ENCODE data around the gene SRP54. TPM values are rescaled to one million over a fixed set of nuclear protein-coding genes. Genes with fewer than 3 reads are reported as not detected.

Gene SRP54
- total RNA-seq = 57.8 and 71.5 TPM in 2 replicates
- 74.9 and 93.9 TPM in 2 replicates for polyA plus RNA-seq
- polyA plus RNA-seq (2012) = 55.2 and 62.0 TPM in 2 replicates
- 15.5 and 19.9 TPM in 2 replicates for polyA minus RNA-seq (ENCODE audit: low replicate concordance)

- H3K4me2 ChIP-seq (ENCODE audit: extremely low read depth, insufficient read depth, low read length) = peak within 1 kb of the TSS; percentile 100
Observed at GRCh38 chr14:34982421-34983147, at the start of gene SRP54. TSS of gene SRP54 (plus strand) at chr14:34982992. CDS start at chr14:34996710, 13,718 bp downstream.

GRCh38 chr14:34933301-34933700 is 49.5 kb upstream of the SRP54 start:
- DNase-seq (ENCODE audit: low read depth in 2 of 2) = peak in 1 of 2 donors; percentile 6
- H3K79me2 ChIP-seq (ENCODE audit: control insufficient read depth, insufficient read depth, low read length) = no peaks in the 10 kb centered on the region
- TF ChIP-seq EZH2 (IDR thresholded peaks at IDR 0.05; ENCODE audit: low read length, missing control alignments) (no peak), CTCF (conservative IDR thresholded peaks at IDR 0.05 in 1 of 2, IDR thresholded peaks at IDR 0.05 in 1 of 2; ENCODE audit: low read depth in 1 of 2, low read length in 2 of 2) (no peak)

More at GRCh38 chr14:34982421-34983147, at the start of gene SRP54:
- H3K9me3 ChIP-seq (ENCODE audit: control insufficient read depth, insufficient read depth, low read depth, low read length) = no peaks in the 10 kb centered on the region
- H3K4me3 ChIP-seq (replicated peaks in 1 of 4; ENCODE audit: control extremely low read depth in 1 of 4, insufficient read depth in 1 of 4, low read depth in 3 of 4, low read length in 4 of 4) = peak within 1 kb of the TSS; percentile 66 to 97 (median 82)
- no peaks in the 10 kb centered on the region for H3K36me3 ChIP-seq (ENCODE audit: control insufficient read depth, insufficient read depth, low read length)
- H3K9ac ChIP-seq (ENCODE audit: insufficient read depth, low read length) = peak within 1 kb of the TSS; percentile 84
- peak within 1 kb of the TSS; percentile 95 for H2AFZ ChIP-seq (ENCODE audit: low read length)
- DNase-seq (ENCODE audit: low read depth in 2 of 2) = peak; percentile 96 to 98
- no peaks in the 10 kb centered on the region for H3K27me3 ChIP-seq (ENCODE audit: control insufficient read depth, insufficient read depth, low read length)
- peaks cover 59% of the 10 kb centered on the region for H3K79me2 ChIP-seq (ENCODE audit: control insufficient read depth, insufficient read depth, low read length)
- H4K20me1 ChIP-seq (ENCODE audit: control insufficient read depth, extremely low read depth, insufficient read depth, low read length) = no peaks in the 10 kb centered on the region
- TF ChIP-seq EZH2 (IDR thresholded peaks at IDR 0.05; ENCODE audit: low read length, missing control alignments) = no peak
- peak in 1 of 2 donors; percentile 21 for TF ChIP-seq CTCF (conservative IDR thresholded peaks at IDR 0.05 in 1 of 2, IDR thresholded peaks at IDR 0.05 in 1 of 2; ENCODE audit: low read depth in 1 of 2, low read length in 2 of 2)
- peaks cover 3% of the 10 kb centered on the region for H3K4me1 ChIP-seq (ENCODE audit: control insufficient read depth, extremely low read depth, insufficient read depth, low read length)
- H3K27ac ChIP-seq (ENCODE audit: insufficient read depth, low read length) = peak within 1 kb of the TSS; percentile 95

GRCh38 chr14:34935488-34935887 is 47.3 kb upstream of the SRP54 start:
- Histone ChIP-seq H3K27ac (ENCODE audit: insufficient read depth, low read length) (no peak overlapping the region), H3K27me3 (ENCODE audit: control insufficient read depth, insufficient read depth, low read length) (no peaks in the 10 kb centered on the region), H3K4me1 (ENCODE audit: control insufficient read depth, extremely low read depth, insufficient read depth, low read length) (no peaks in the 10 kb centered on the region), H3K4me3 (replicated peaks in 1 of 4; ENCODE audit: control extremely low read depth in 1 of 4, insufficient read depth in 1 of 4, low read depth in 3 of 4, low read length in 4 of 4) (no peak overlapping the region), H3K79me2 (ENCODE audit: control insufficient read depth, insufficient read depth, low read length) (no peaks in the 10 kb centered on the region), H3K36me3 (ENCODE audit: control insufficient read depth, insufficient read depth, low read length) (no peaks in the 10 kb centered on the region), H2AFZ (ENCODE audit: low read length) (no peak overlapping the region), H3K9me3 (ENCODE audit: control insufficient read depth, insufficient read depth, low read depth, low read length) (no peaks in the 10 kb centered on the region), H3K4me2 (ENCODE audit: extremely low read depth, insufficient read depth, low read length) (no peak overlapping the region), H3K9ac (ENCODE audit: insufficient read depth, low read length) (no peak overlapping the region), H4K20me1 (ENCODE audit: control insufficient read depth, extremely low read depth, insufficient read depth, low read length) (no peaks in the 10 kb centered on the region)
- no peak for DNase-seq (ENCODE audit: low read depth in 2 of 2)
- TF ChIP-seq EZH2 (IDR thresholded peaks at IDR 0.05; ENCODE audit: low read length, missing control alignments) (no peak), CTCF (conservative IDR thresholded peaks at IDR 0.05 in 1 of 2, IDR thresholded peaks at IDR 0.05 in 1 of 2; ENCODE audit: low read depth in 1 of 2, low read length in 2 of 2) (no peak)

More at GRCh38 chr14:34933301-34933700, 49.5 kb upstream of the SRP54 start:
- Histone ChIP-seq H3K9ac (ENCODE audit: insufficient read depth, low read length) (no peak overlapping the region), H3K27ac (ENCODE audit: insufficient read depth, low read length) (no peak overlapping the region), H4K20me1 (ENCODE audit: control insufficient read depth, extremely low read depth, insufficient read depth, low read length) (no peaks in the 10 kb centered on the region), H3K36me3 (ENCODE audit: control insufficient read depth, insufficient read depth, low read length) (no peaks in the 10 kb centered on the region), H2AFZ (ENCODE audit: low read length) (no peak overlapping the region), H3K4me2 (ENCODE audit: extremely low read depth, insufficient read depth, low read length) (no peak overlapping the region), H3K4me3 (replicated peaks in 1 of 4; ENCODE audit: control extremely low read depth in 1 of 4, insufficient read depth in 1 of 4, low read depth in 3 of 4, low read length in 4 of 4) (no peak overlapping the region), H3K4me1 (ENCODE audit: control insufficient read depth, extremely low read depth, insufficient read depth, low read length) (no peaks in the 10 kb centered on the region), H3K9me3 (ENCODE audit: control insufficient read depth, insufficient read depth, low read depth, low read length) (no peaks in the 10 kb centered on the region), H3K27me3 (ENCODE audit: control insufficient read depth, insufficient read depth, low read length) (no peaks in the 10 kb centered on the region)

Measured in fibroblast of lung (primary cell).